Psoas muscle (tissue), 8 donors: ENCODE measurements around the gene TAF3. TPM values are rescaled to one million over a fixed set of nuclear protein-coding genes. Genes with fewer than 3 reads are reported as not detected.

Experiments
- ATAC-seq, 4 donors: fragments of 200-7000 bp; cut with Tn5 transposase; one replicate each; pipeline ENCODE4 v1.9.1; 2020; ENCODE audit warnings: moderate library complexity in 3 of 4, mild to moderate bottlenecking in 2 of 4
- DNase-seq, 2 donors: peaks; one replicate each; pipeline ENCODE4 v3.0.0-alpha.2; 2020
- H3K27ac ChIP-seq: fragments of 200-600 bp; one replicate; pipeline ENCODE4 v1.8.0; 2022
- H3K27me3 ChIP-seq, 3 donors: fragments of 200-600 bp in 1 of 3; one replicate each; pipeline versions ENCODE4 v1.6.1 to v1.8.0; 2013 to 2022; ENCODE audit warnings: low read length in 2 of 3, mild to moderate bottlenecking in 2 of 3, moderate library complexity in 1 of 3; ENCODE audit not compliant: insufficient read depth in 3 of 3
- H3K36me3 ChIP-seq, 2 donors: fragments of 200-600 bp in 1 of 2; one replicate each; pipeline versions ENCODE4 v1.6.1 to v1.8.0; 2013 to 2022; ENCODE audit warnings: low read depth in 1 of 2, mild to moderate bottlenecking in 1 of 2, moderate library complexity in 1 of 2; ENCODE audit not compliant: insufficient read depth in 1 of 2
- H3K4me1 ChIP-seq: fragments of 200-600 bp; one replicate; pipeline ENCODE4 v1.8.0; 2022
- H3K4me3 ChIP-seq: fragments of 200-600 bp; one replicate; pipeline ENCODE4 v1.8.0; 2022; ENCODE audit warnings: mild to moderate bottlenecking
- H3K9me3 ChIP-seq: fragments of 200-600 bp; one replicate; pipeline ENCODE4 v1.8.0; 2022
- CTCF ChIP-seq: fragments of 200-600 bp; IDR thresholded peaks from one replicate; pipeline ENCODE4 v1.8.0; 2022; ENCODE audit warnings: antibody characterized with exemption
- WGBS, 3 donors: extraction: QIAGEN DNeasy Blood & Tissue Kit; methylation state at CpG; one replicate each; pipeline versions ENCODE4 v1.1.6 to v1.1.7; 2013; 5-methylcytosine and 5-hydroxymethylcytosine counted together
- intact Hi-C, 2 donors: fragments of 100-400 bp; cut with DNase I; formaldehyde crosslinking; loops; one replicate each; pipeline versions ENCODE4 v1.11.0 to v1.14.2; 2022
- polyA plus RNA-seq, 3 donors: library from polyadenylated mRNA; stranded (reverse); fragments of 200-250 nt; gene quantifications; one replicate each; pipeline ENCODE4 v1.2.3, GENCODE V29; 2013
- total RNA-seq, 4 donors: library from RNA; stranded (reverse); fragmentation: NEBNext Ultra II Directional in 2 of 4; extraction: Animal tissue kit (Norgen Biotek cat#: 25700) in 2 of 4; gene quantifications; one replicate each; pipeline versions ENCODE4 v1.2.1 to v1.2.4, GENCODE V29; 2021 to 2023
- donor health status: healthy with polysubstance abuse.
- donor health status: DM: no; HTN: no; CAD: no; lungs with moderate emphysema.
- donor health status: Bipolar disorder and iron deficiency.
- donor health status: healthy.
- donor health status: DM: yes; HTN: yes; CAD: no.
- donor health status: DM: no; HTN: no; CAD: no.
- donor health status: DM: no; HTN: no; CAD: no.
- donor health status: DM: yes; HTN: yes; CAD: no.

TAF3 gene
- total and polyA plus RNA-seq, 7 donors: 4.6 to 21.5 (median 13.0) TPM

DNA sequence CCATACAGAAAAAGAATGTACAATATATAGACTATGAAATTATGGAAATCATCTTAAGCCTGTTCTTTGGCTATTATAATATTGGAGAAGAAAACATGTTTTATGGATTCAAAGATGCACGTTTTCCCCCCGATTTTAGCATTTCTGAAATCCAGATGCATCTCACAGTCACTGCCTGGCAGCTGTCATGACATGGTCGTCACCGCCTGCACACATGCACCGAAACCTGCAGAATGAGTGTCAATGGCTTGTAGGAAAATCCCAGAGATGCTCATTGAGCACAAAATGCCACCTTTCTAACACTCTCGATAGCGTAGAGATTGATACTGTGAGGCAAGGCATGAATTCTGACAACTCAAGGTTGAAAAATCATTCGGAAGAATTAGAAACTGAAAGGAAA lies 115.5 kb downstream of the TAF3 start:
- H3K36me3 ChIP-seq: no peaks in the 10 kb centered on the region
- DNase-seq (no peak), ATAC-seq (no peak)
- H3K27me3 ChIP-seq: no peaks in the 10 kb centered on the region
- H3K9me3 ChIP-seq: no peaks in the 10 kb centered on the region
- no peak for TF ChIP-seq CTCF
- peaks cover 15% of the 10 kb centered on the region for H3K4me1 ChIP-seq
- intact Hi-C loops: no loop called here
- no peak overlapping the region for H3K4me3 ChIP-seq
- 86 to 88% (median 88%) methylated on average over 8 of the region's 8 CpGs for WGBS, 3 donors
- no peak overlapping the region for H3K27ac ChIP-seq

- no peaks in the 10 kb centered on the region for H3K9me3 ChIP-seq
- H3K4me1 ChIP-seq: no peaks in the 10 kb centered on the region
- intact Hi-C loops: no loop called here
- ATAC-seq (no peak), DNase-seq (no peak)
- H3K36me3 ChIP-seq: no peaks in the 10 kb centered on the region
- H3K27ac ChIP-seq: no peak overlapping the region
- H3K4me3 ChIP-seq: no peak overlapping the region
- H3K27me3 ChIP-seq: no peaks in the 10 kb centered on the region
- 91 to 94% (median 91%) methylated on average over 5 of the region's 5 CpGs for WGBS, 3 donors
- no peak for TF ChIP-seq CTCF
Measured at GRCh38 chr10:7937315-7937945, 119.1 kb downstream of the TAF3 start.

- no peaks in the 10 kb centered on the region for H3K27me3 ChIP-seq
- DNase-seq (no peak), ATAC-seq (no peak)
- no peaks in the 10 kb centered on the region for H3K36me3 ChIP-seq
- intact Hi-C loops: no loop called here
- no peak overlapping the region for H3K27ac ChIP-seq
- H3K4me1 ChIP-seq: peaks cover 4% of the 10 kb centered on the region
- no peaks in the 10 kb centered on the region for H3K9me3 ChIP-seq
- 87 to 93% (median 88%) methylated on average over 6 of the region's 6 CpGs for WGBS, 3 donors
- TF ChIP-seq CTCF: no peak
- no peak overlapping the region for H3K4me3 ChIP-seq
Measured at GRCh38 chr10:7941576-7941975, 123.3 kb downstream of the TAF3 start.

- WGBS, 3 donors: 78 to 85% (median 81%) methylated on average over 4 of the region's 4 CpGs
- DNase-seq (no peak), ATAC-seq (no peak)
- H3K36me3 ChIP-seq: no peaks in the 10 kb centered on the region
- H3K4me3 ChIP-seq: no peak overlapping the region
- no peak overlapping the region for H3K27ac ChIP-seq
- peaks cover 4% of the 10 kb centered on the region for H3K4me1 ChIP-seq
- H3K9me3 ChIP-seq: no peaks in the 10 kb centered on the region
- no peak for TF ChIP-seq CTCF
- no peaks in the 10 kb centered on the region for H3K27me3 ChIP-seq
- intact Hi-C loops: no loop called here
Measured at GRCh38 chr10:7942316-7942715, 124.0 kb downstream of the TAF3 start.

DNA sequence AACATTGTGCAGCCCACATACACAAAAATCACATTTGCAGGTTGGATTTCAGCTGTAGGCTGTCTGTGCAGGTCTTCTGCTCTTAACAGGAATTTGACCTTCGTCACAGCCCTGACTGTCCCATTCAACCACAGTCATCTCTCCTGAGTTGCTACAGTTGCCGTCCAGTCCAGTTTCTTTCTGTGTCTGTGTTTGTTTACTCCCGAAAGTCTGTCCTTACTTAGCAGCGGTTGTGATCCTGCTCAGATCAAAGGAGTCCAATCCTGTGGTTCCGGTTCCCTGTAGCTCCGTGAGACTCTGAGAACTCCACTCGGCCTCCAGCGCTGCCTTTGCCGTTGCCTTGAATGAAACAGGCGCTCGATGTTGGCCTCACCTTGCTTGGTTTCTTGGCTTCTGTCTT lies 124.6 kb downstream of the TAF3 start:
- Histone ChIP-seq H3K4me3 (no peak overlapping the region), H3K4me1 (peaks cover 4% of the 10 kb centered on the region), H3K27ac (no peak overlapping the region), H3K27me3 (no peaks in the 10 kb centered on the region), H3K9me3 (no peaks in the 10 kb centered on the region), H3K36me3 (no peaks in the 10 kb centered on the region)
- no peak for TF ChIP-seq CTCF
- ATAC-seq: no peak
- DNase-seq: no peak
- intact Hi-C loops: no loop called here
- WGBS, 3 donors: 90 to 93% (median 91%) methylated on average over 11 of the region's 11 CpGs
